GM19455 (cell line): Measurements from ENCODE around the gene FASLG.
"Not testable (repeated sequence)": the region's sequence is repeated elsewhere in the genome, so short reads cannot be mapped to it uniquely, and the experiment has no call there.

Experiments used
- ATAC-seq: cut with Tn5 transposase; IDR thresholded peaks from one replicate; pipeline ENCODE4 v1.9.1; 2021; ENCODE audit not compliant: unreplicated experiment

FASLG gene

GRCh38 chr1:172680244-172680643, 21.3 kb downstream of the FASLG start:
- no peak for ATAC-seq

- ATAC-seq, result no peak
Observed at GRCh38 chr1:172680733-172681275, 21.9 kb downstream of the FASLG start.

- no peak for ATAC-seq
Observed at GRCh38 chr1:172682812-172683211, 23.9 kb downstream of the FASLG start.

GRCh38 chr1:172686143-172686542, 27.2 kb downstream of the FASLG start:
- ATAC-seq, result no peak

GRCh38 chr1:172688428-172689085, 29.7 kb downstream of the FASLG start:
- ATAC-seq, result not testable (repeated sequence)

GRCh38 chr1:172690925-172691324, 32.0 kb downstream of the FASLG start:
- not testable (repeated sequence) for ATAC-seq

- ATAC-seq, result no peak
Observed at GRCh38 chr1:172697534-172698002, 38.7 kb downstream of the FASLG start.

- no peak for ATAC-seq
Observed at GRCh38 chr1:172698224-172698623, 39.3 kb downstream of the FASLG start.

- ATAC-seq, result peak; percentile 72
Observed at GRCh38 chr1:172699111-172699510, 40.2 kb downstream of the FASLG start.

GRCh38 chr1:172699695-172700227, 40.9 kb downstream of the FASLG start:
- ATAC-seq, result no peak

- no peak for ATAC-seq
Observed at GRCh38 chr1:172700556-172700955, 41.7 kb downstream of the FASLG start.

GRCh38 chr1:172704001-172704400, 45.1 kb downstream of the FASLG start:
- ATAC-seq, result no peak

GRCh38 chr1:172704420-172705210, 45.7 kb downstream of the FASLG start:
- ATAC-seq, result no peak

- no peak for ATAC-seq
Observed at GRCh38 chr1:172708452-172708851, 49.5 kb downstream of the FASLG start.

GRCh38 chr1:172711558-172711957, 52.7 kb downstream of the FASLG start:
- no peak for ATAC-seq

- ATAC-seq, result no peak
Observed at GRCh38 chr1:172713466-172713865, 54.6 kb downstream of the FASLG start.
